Upper lobe of right lung (tissue), 1 donor: ENCODE measurements around the gene SSB. TPM values are rescaled to one million over a fixed set of nuclear protein-coding genes. Genes with fewer than 3 reads are reported as not detected.

Experiments used
- ATAC-seq: fragments of 200-7000 bp; cut with Tn5 transposase; one replicate; pipeline ENCODE4 v1.9.1; 2020; ENCODE audit warnings: mild to moderate bottlenecking, moderate library complexity
- DNase-seq: peaks from one replicate; pipeline ENCODE4 v3.0.0-alpha.2; 2020
- H3K27ac ChIP-seq: fragments of 200-600 bp; one replicate; pipeline ENCODE4 v1.8.0; 2022
- H3K27me3 ChIP-seq: fragments of 200-600 bp; one replicate; pipeline ENCODE4 v1.8.0; 2022; ENCODE audit warnings: mild to moderate bottlenecking
- H3K36me3 ChIP-seq: fragments of 200-600 bp; one replicate; pipeline ENCODE4 v1.8.0; 2022
- H3K4me1 ChIP-seq: fragments of 200-600 bp; one replicate; pipeline ENCODE4 v1.8.0; 2022
- H3K4me3 ChIP-seq: fragments of 200-600 bp; one replicate; pipeline ENCODE4 v1.8.0; 2022; ENCODE audit warnings: mild to moderate bottlenecking
- H3K9me3 ChIP-seq: fragments of 200-600 bp; one replicate; pipeline ENCODE4 v1.8.0; 2022
- intact Hi-C: fragments of 100-400 bp; cut with DNase I; formaldehyde crosslinking; loops from one replicate; pipeline ENCODE4 v1.11.0; 2022
- long read RNA-seq: library from polyadenylated mRNA; unstranded; transcript quantifications from one replicate; pipeline ENCODE4 v2.0.0, GENCODE V29; 2021
- total RNA-seq: library from RNA; stranded (reverse); fragmentation: NEBNext Ultra II Directional; extraction: Animal tissue kit (Norgen Biotek cat#: 25700); gene quantifications from one replicate; pipeline ENCODE4 v1.2.1, GENCODE V29; 2021
- TF ChIP-seq, protein P1 (sequence below): fragments of 200-600 bp; IDR thresholded peaks from one replicate; pipeline ENCODE4 v1.8.0; 2022; ENCODE audit warnings: antibody characterized with exemption
- donor health status: DM: no; HTN: yes; CAD: no; lungs with severe emphysema.

The SSB gene
- total RNA-seq, result 70.7 TPM
- long read RNA-seq, transcript SSB-201 (12 exons, 1,709 nt), result major isoform, 81 of 93 reads
- long read RNA-seq, partial matches to known transcripts, result 4 of 93 reads
- long read RNA-seq, other reads (novel, unspliced or antisense), result 6 of 93 reads

- ATAC-seq (peak; percentile 100), DNase-seq (peak; percentile 96)
- Histone ChIP-seq H3K36me3 (peaks cover 24% of the 10 kb centered on the region), H3K9me3 (no peaks in the 10 kb centered on the region), H3K4me3 (peak within 1 kb of the TSS; percentile 88), H3K4me1 (peaks cover 5% of the 10 kb centered on the region), H3K27me3 (no peaks in the 10 kb centered on the region), H3K27ac (peak within 1 kb of the TSS; percentile 86)
- intact Hi-C loops, result no loop called here
- TF ChIP-seq, protein P1, sequence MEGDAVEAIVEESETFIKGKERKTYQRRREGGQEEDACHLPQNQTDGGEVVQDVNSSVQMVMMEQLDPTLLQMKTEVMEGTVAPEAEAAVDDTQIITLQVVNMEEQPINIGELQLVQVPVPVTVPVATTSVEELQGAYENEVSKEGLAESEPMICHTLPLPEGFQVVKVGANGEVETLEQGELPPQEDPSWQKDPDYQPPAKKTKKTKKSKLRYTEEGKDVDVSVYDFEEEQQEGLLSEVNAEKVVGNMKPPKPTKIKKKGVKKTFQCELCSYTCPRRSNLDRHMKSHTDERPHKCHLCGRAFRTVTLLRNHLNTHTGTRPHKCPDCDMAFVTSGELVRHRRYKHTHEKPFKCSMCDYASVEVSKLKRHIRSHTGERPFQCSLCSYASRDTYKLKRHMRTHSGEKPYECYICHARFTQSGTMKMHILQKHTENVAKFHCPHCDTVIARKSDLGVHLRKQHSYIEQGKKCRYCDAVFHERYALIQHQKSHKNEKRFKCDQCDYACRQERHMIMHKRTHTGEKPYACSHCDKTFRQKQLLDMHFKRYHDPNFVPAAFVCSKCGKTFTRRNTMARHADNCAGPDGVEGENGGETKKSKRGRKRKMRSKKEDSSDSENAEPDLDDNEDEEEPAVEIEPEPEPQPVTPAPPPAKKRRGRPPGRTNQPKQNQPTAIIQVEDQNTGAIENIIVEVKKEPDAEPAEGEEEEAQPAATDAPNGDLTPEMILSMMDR, result no peak
Measured at GRCh38 chr2:169798718-169799592, at the start of gene SSB. Gene SSB, plus strand, starts transcription at chr2:169798871. Its CDS starts 2,090 bp downstream, at chr2:169800961.

DNA sequence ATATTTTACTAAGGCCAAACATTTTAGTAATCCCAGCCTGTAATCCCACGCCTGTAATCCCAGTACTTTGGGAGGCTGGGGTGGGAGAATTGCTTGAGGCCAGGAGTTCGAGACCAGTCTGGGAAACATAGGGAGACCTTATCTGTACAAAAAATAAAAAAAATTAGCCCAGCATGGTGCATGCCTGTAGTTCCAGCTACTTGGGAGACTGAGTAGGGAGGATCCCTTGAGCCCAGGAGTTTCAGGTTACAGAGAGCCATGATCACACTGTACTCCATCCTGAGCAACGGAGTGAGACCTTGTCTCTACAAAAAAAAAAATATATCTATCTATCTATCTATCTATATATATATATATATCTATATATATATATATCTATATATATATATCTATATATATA is 45.9 kb upstream of the SSB start:
- H3K4me3 ChIP-seq, result no peak overlapping the region
- H3K27me3 ChIP-seq, result no peaks in the 10 kb centered on the region
- no peak overlapping the region for H3K27ac ChIP-seq
- intact Hi-C loops, result no loop called here
- TF ChIP-seq, protein P1, result no peak
- no peak for ATAC-seq
- no peaks in the 10 kb centered on the region for H3K36me3 ChIP-seq
- DNase-seq, result no peak
- no peaks in the 10 kb centered on the region for H3K9me3 ChIP-seq
- no peaks in the 10 kb centered on the region for H3K4me1 ChIP-seq

DNA sequence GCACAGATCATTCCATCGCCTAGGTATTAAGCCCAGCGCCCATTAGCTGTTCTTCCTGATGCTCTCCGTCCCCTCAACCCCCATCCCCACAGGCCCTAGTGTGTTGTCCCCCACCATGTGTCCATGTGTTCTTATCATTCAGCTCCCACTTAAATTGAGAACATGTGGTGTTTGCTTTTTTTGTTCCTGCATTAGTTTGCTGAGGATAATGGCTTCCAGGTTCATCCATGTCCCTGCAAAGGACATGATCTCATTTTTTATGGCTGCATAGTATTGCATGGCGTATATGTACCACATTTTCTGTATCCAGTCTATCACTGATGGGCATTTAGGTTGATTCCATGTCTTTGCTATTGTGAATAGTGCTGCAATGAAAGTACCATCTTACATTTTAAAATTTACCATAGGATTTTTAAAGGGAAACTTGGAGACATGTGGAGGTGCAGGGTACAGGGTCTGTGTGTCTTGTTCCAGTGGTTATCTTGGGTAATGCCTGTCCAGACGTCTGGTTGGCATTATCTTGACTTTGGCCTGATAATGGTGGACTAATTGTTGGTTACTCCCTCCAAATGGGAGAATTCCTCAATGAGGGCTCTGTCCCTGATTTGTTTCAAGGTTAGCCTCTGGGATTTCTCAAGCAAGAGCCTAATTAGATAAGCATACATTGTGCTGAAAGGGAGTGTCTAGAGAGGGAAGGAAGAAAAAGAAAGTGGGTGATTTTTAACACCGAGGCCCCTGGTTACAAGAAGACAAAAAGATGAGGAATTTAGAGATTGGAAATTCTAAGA is 43.4 kb upstream of the SSB start:
- TF ChIP-seq, protein P1, result no peak
- Histone ChIP-seq H3K27me3 (no peaks in the 10 kb centered on the region), H3K4me3 (no peak overlapping the region), H3K4me1 (no peaks in the 10 kb centered on the region), H3K36me3 (no peaks in the 10 kb centered on the region), H3K27ac (no peak overlapping the region), H3K9me3 (no peaks in the 10 kb centered on the region)
- intact Hi-C loops, result no loop called here
- no peak for DNase-seq
- no peak for ATAC-seq

DNA sequence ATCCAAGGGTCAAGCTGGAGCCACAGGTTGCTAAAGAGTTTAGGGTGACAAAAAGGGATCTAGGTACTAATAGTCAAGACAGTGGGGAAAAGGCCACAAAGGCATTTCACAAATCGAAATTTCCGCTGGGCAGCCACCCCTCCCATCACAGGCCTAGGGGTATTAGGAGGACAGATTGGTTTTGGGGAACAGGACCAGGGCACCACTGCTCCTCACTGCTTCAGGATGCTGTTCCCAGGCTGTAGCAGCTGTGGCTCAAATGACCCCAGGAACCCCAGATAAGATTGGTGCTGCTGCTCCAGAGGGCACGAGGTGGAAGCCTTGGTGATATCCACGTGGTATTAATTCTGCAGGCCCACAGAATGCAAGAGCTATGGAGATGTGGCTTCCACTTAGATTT is 42.3 kb upstream of the SSB start:
- TF ChIP-seq, protein P1, result no peak
- no peaks in the 10 kb centered on the region for H3K27me3 ChIP-seq
- no peaks in the 10 kb centered on the region for H3K36me3 ChIP-seq
- H3K9me3 ChIP-seq, result no peaks in the 10 kb centered on the region
- H3K4me1 ChIP-seq, result no peaks in the 10 kb centered on the region
- no peak overlapping the region for H3K27ac ChIP-seq
- ATAC-seq (no peak), DNase-seq (no peak)
- H3K4me3 ChIP-seq, result no peak overlapping the region
- intact Hi-C loops, result no loop called here

GRCh38 chr2:169757356-169757755 is 41.3 kb upstream of the SSB start:
- H3K4me3 ChIP-seq, result no peak overlapping the region
- H3K9me3 ChIP-seq, result no peaks in the 10 kb centered on the region
- no peaks in the 10 kb centered on the region for H3K27me3 ChIP-seq
- no peak for ATAC-seq
- DNase-seq, result no peak
- no peaks in the 10 kb centered on the region for H3K4me1 ChIP-seq
- TF ChIP-seq, protein P1, result no peak
- H3K36me3 ChIP-seq, result no peaks in the 10 kb centered on the region
- intact Hi-C loops, result no loop called here
- no peak overlapping the region for H3K27ac ChIP-seq
